GM19452 (cell line): ENCODE data around the gene CXCL8.
A peak's percentile ranks its signal among the peaks of the same experiment; 100 is the strongest.

Experiments used
- ATAC-seq: cut with Tn5 transposase; IDR thresholded peaks from one replicate; pipeline ENCODE4 v1.9.1; 2021; ENCODE audit not compliant: unreplicated experiment

Gene CXCL8

GRCh38 chr4:73718375-73719373 lies 21.7 kb upstream of the CXCL8 start:
- ATAC-seq: peak; percentile 95

- no peak for ATAC-seq
Measured at GRCh38 chr4:73721435-73721834, 18.9 kb upstream of the CXCL8 start.

DNA sequence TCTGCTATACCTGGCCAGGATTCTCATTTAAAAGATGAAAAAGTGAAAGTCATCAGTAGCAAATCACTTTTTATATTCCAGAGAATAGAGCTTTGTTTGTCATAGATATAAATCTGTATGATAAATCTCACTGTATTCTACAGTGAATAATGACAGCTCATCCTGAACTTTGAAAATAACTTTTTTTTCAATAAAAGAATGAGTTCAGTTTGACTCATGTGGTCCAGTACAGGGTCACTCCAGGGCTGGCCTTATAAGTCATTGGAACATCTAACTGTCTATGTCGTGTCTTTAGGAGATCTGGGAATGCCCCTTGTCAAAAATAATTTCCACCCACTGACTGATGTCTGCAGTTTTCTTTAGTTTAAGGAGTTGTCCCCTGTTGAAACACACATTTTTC lies 18.5 kb upstream of the CXCL8 start:
- ATAC-seq: no peak

DNA sequence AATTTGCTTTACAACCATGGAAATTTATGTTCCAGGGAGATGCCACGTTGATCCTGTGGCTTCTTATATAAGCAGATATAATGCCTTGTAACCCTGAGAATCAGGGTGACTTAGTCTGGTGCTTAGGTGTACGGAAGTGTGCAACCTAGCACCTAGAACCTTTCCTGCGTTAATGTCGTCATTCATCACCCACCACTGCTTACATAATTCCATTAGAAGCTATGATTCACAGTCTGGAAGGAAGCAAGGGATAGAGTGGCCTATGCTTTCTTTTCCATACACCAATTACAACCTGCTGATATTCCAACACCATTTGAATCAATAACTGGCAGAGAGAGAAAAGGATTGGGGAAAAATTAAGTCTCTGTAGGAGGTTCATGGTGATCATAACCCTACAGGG lies 17.3 kb upstream of the CXCL8 start:
- no peak for ATAC-seq

DNA sequence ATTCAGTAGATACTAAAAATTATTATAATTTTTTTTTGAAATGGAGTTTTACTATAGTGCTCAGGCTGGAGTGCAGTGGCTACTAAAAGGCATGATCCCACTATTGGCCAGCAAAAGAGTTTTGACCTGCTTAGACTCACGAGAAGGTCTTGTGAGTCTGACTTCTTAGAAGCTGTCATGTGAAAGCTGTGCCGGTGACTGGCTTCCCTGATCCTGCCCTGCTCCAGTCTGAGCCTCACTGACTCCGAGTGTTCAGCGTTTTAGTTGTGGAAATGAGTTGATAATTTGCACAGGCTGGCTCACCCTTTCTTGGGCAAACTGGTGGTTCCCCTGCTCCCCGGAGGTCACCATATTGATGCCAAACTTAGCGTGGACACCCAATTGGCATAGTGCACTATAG lies 16.4 kb upstream of the CXCL8 start:
- ATAC-seq: no peak

GRCh38 chr4:73725510-73725909 lies 14.9 kb upstream of the CXCL8 start:
- no peak for ATAC-seq

DNA sequence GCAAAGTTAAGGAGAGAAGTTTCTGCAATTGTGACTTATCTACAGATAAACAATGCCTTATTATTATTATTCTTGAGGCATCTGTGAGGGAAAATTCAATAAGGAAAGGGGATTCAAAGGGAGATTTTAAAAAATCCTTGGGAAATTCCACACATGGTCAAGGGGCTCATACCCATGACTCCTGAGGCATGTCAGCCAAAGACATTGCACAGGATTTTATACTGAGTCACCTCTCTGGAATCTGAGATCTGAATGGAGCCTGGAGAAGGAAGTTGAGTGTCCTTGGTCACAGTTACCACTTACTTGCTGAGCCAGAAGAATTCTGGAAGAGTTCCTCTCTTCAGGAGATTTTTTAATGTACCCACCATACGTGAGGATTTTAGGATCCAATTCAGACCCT lies 14.4 kb upstream of the CXCL8 start:
- ATAC-seq: no peak

GRCh38 chr4:73727685-73728084 lies 12.7 kb upstream of the CXCL8 start:
- no peak for ATAC-seq

- ATAC-seq: no peak
Measured at GRCh38 chr4:73728091-73728741, 12.2 kb upstream of the CXCL8 start.

GRCh38 chr4:73729534-73730165 lies 10.7 kb upstream of the CXCL8 start:
- peak; percentile 46 for ATAC-seq

DNA sequence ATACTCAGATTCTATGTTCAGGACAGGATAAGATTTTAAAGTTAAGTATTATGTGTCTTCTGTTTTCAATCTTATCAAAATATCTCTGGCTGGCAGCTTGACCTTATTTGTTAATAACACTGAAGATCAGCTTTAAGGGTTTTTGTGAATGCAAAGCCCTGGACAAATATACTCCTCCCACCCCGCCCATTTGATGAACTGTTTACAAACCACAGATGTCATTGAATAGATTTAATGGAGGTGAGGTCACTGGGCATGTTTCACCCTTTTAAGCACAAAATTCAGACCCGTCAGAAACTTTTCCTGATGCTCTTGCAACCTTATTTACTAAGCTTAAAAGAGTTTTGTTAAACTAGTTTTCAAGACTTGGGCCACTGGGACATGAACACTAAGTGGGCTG lies 10.1 kb upstream of the CXCL8 start:
- ATAC-seq: no peak

GRCh38 chr4:73730867-73731266 lies 9.5 kb upstream of the CXCL8 start:
- ATAC-seq: no peak

- ATAC-seq: no peak
Measured at GRCh38 chr4:73731968-73732610, 8.3 kb upstream of the CXCL8 start.

- ATAC-seq: no peak
Measured at GRCh38 chr4:73732759-73733431, 7.5 kb upstream of the CXCL8 start.

- ATAC-seq: no peak
Measured at GRCh38 chr4:73734530-73735001, 5.8 kb upstream of the CXCL8 start.

GRCh38 chr4:73735231-73735630 lies 5.1 kb upstream of the CXCL8 start:
- ATAC-seq: peak; percentile 84

- ATAC-seq: no peak
Measured at GRCh38 chr4:73741031-73741749, 821 bp downstream of the CXCL8 start.

DNA sequence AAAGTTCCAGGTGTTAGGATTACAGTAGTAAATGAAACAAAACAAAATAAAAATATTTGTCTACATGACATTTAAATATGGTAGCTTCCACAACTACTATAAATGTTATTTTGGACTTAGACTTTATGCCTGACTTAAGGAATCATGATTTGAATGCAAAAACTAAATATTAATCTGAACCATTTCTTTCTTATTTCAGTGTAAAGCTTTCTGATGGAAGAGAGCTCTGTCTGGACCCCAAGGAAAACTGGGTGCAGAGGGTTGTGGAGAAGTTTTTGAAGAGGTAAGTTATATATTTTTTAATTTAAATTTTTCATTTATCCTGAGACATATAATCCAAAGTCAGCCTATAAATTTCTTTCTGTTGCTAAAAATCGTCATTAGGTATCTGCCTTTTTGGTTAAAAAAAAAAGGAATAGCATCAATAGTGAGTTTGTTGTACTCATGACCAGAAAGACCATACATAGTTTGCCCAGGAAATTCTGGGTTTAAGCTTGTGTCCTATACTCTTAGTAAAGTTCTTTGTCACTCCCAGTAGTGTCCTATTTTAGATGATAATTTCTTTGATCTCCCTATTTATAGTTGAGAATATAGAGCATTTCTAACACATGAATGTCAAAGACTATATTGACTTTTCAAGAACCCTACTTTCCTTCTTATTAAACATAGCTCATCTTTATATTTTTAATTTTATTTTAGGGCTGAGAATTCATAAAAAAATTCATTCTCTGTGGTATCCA lies 1.6 kb downstream of the CXCL8 start:
- no peak for ATAC-seq

GRCh38 chr4:73742490-73743160 lies 2.3 kb downstream of the CXCL8 start:
- ATAC-seq: no peak
